H1 (cell line): ENCODE measurements around the gene TP53I13. TPM values are rescaled to one million over a fixed set of nuclear protein-coding genes. Genes with fewer than 3 reads are reported as not detected.

ENCODE experiments used
- CTCF ChIA-PET: fragments of 300-600 bp; sonication (Branson Sonifier 250); formaldehyde crosslinking; loops from one replicate; lab custom pipeline; 2021; ENCODE audit not compliant: partially characterized antibody; lab: Charles Lee
- POLR2A ChIA-PET: fragments of 300-600 bp; sonication (Branson Sonifier 250); formaldehyde crosslinking; loops from one replicate; lab custom pipeline; 2021; ENCODE audit warnings: inconsistent platforms; ENCODE audit not compliant: partially characterized antibody; lab: Charles Lee
- DNase-seq, 2 experiments: peaks; one replicate each; pipeline versions ENCODE4 v3.0.0 to v3.0.0-alpha.2; 2010 to 2022; ENCODE audit warnings: low spot score in 2 of 2, low read depth in 1 of 2, mixed read lengths in 1 of 2
- FAIRE-seq: peaks from 2 replicates; lab custom pipeline; 2011; peaks lifted over from hg19 to GRCh38; lab: Jason Lieb, UNC
- H2AFZ ChIP-seq: 2 replicates; pipeline ENCODE4 v1.8.1; 2012; ENCODE audit warnings: low read length, inconsistent platforms
- H2AK5ac ChIP-seq: 2 replicates; pipeline ENCODE4 v1.6.1; 2013; ENCODE audit warnings: low read depth, low read length
- H2BK120ac ChIP-seq: replicated peaks from 2 replicates; pipeline ENCODE3; 2013; ENCODE audit warnings: low read depth, low read length, inconsistent platforms
- H2BK12ac ChIP-seq: 2 replicates; pipeline ENCODE4 v1.6.1; 2013; ENCODE audit warnings: low read depth, low read length
- H2BK15ac ChIP-seq: 2 replicates; pipeline ENCODE4 v1.6.1; 2013; ENCODE audit warnings: low read length
- H2BK20ac ChIP-seq: 2 replicates; pipeline ENCODE4 v1.6.1; 2013; ENCODE audit warnings: low read length
- H2BK5ac ChIP-seq: 2 replicates; pipeline ENCODE4 v1.6.1; 2013; ENCODE audit warnings: low read depth, low read length
- H3K14ac ChIP-seq: 2 replicates; pipeline ENCODE4 v1.6.1; 2013; ENCODE audit warnings: inconsistent platforms; ENCODE audit not compliant: insufficient read length
- H3K18ac ChIP-seq: 2 replicates; pipeline ENCODE4 v1.6.1; 2013; ENCODE audit warnings: low read length; ENCODE audit errors: extremely low read depth
- H3K23ac ChIP-seq: 2 replicates; pipeline ENCODE4 v1.6.1; 2013; ENCODE audit warnings: inconsistent platforms; ENCODE audit not compliant: insufficient read length
- H3K23me2 ChIP-seq: 2 replicates; pipeline ENCODE4 v1.6.1; 2013; ENCODE audit warnings: low read depth, low read length
- H3K27ac ChIP-seq: 2 replicates; pipeline ENCODE4 v1.6.1; 2011; ENCODE audit warnings: low read depth, low read length, inconsistent platforms
- H3K27me3 ChIP-seq, 4 experiments: replicated peaks in 1 of 4; 1 replicate in 1 of 4; 2 replicates in 3 of 4; pipeline versions ENCODE4 v1.6.1 to v1.8.1; 2011 to 2013; ENCODE audit warnings: low read length in 3 of 4, mild to moderate bottlenecking in 3 of 4, inconsistent platforms in 2 of 4, mixed read lengths in 2 of 4, moderate library complexity in 1 of 4; ENCODE audit not compliant: control insufficient read depth in 3 of 4, insufficient read depth in 3 of 4; ENCODE audit errors: extremely low read depth in 1 of 4
- H3K36me3 ChIP-seq, 4 experiments: 2 replicates each; pipeline versions ENCODE4 v1.6.1 to v1.8.1; 2011 to 2013; ENCODE audit warnings: mild to moderate bottlenecking in 4 of 4, low read length in 3 of 4, moderate library complexity in 2 of 4, control low read depth in 1 of 4, inconsistent platforms in 1 of 4; ENCODE audit not compliant: insufficient read depth in 4 of 4, control insufficient read depth in 2 of 4
- H3K4ac ChIP-seq: replicated peaks from 2 replicates; pipeline ENCODE3; 2013; ENCODE audit warnings: low read length, low read depth, mixed read lengths, inconsistent platforms; ENCODE audit not compliant: insufficient read length
- H3K4me1 ChIP-seq, 4 experiments: replicated peaks in 1 of 4; 1 replicate in 1 of 4; 2 replicates in 3 of 4; pipeline versions ENCODE4 v1.6.1 to v1.8.1; 2011 to 2013; ENCODE audit warnings: low read length in 3 of 4, inconsistent platforms in 2 of 4, mixed read lengths in 1 of 4; ENCODE audit not compliant: insufficient read depth in 4 of 4, control insufficient read depth in 3 of 4
- H3K4me2 ChIP-seq, 2 experiments: 2 replicates each; pipeline versions ENCODE4 v1.6.1 to v1.8.1; 2011 to 2013; ENCODE audit warnings: low read depth in 2 of 2, low read length in 2 of 2, control low read depth in 1 of 2, inconsistent platforms in 1 of 2, mild to moderate bottlenecking in 1 of 2; ENCODE audit not compliant: insufficient read depth in 1 of 2
- H3K4me3 ChIP-seq, 4 experiments: fragments of 200-600, 300-600 bp in 1 of 4; sonication (generic), shearing (Covaris generic), sonication (Bioruptor Twin) in 1 of 4; 2 replicates each; pipeline versions ENCODE4 v1.5.1 to v1.8.1; 2011 to 2016; ENCODE audit warnings: low read length in 4 of 4, low read depth in 3 of 4, control low read depth in 2 of 4, inconsistent platforms in 2 of 4, mild to moderate bottlenecking in 2 of 4, mixed read lengths in 1 of 4, moderate library complexity in 1 of 4; ENCODE audit not compliant: insufficient read depth in 2 of 4; ENCODE audit errors: extremely low read depth in 1 of 4
- H3K56ac ChIP-seq: replicated peaks from 2 replicates; pipeline ENCODE3; 2013; ENCODE audit warnings: low read depth, mild to moderate bottlenecking, mixed read lengths, low read length, inconsistent platforms; ENCODE audit not compliant: insufficient read length
- H3K79me1 ChIP-seq: 2 replicates; pipeline ENCODE4 v1.6.1; 2013; ENCODE audit warnings: low read depth, low read length, control low read depth
- H3K79me2 ChIP-seq, 2 experiments: 2 replicates each; pipeline versions ENCODE4 v1.6.1 to v1.8.1; 2012 to 2013; ENCODE audit warnings: low read length in 2 of 2, mild to moderate bottlenecking in 2 of 2, inconsistent platforms in 1 of 2; ENCODE audit not compliant: insufficient read depth in 2 of 2, control insufficient read depth in 1 of 2
- H3K9ac ChIP-seq, 4 experiments: replicated peaks in 1 of 4; 1 replicate in 1 of 4; 2 replicates in 3 of 4; pipeline versions ENCODE4 v1.6.1 to v1.8.1; 2011 to 2013; ENCODE audit warnings: low read depth in 3 of 4, low read length in 3 of 4, control low read depth in 2 of 4, mild to moderate bottlenecking in 2 of 4, moderate library complexity in 2 of 4, inconsistent platforms in 1 of 4; ENCODE audit errors: extremely low read depth in 1 of 4
- H3K9me3 ChIP-seq, 2 experiments: 2 replicates each; pipeline versions ENCODE4 v1.6.1 to v1.8.1; 2012 to 2013; ENCODE audit warnings: mild to moderate bottlenecking in 2 of 2, moderate library complexity in 2 of 2, control low read depth in 1 of 2, inconsistent platforms in 1 of 2, low read depth in 1 of 2, low read length in 1 of 2, mixed read lengths in 1 of 2; ENCODE audit not compliant: insufficient read depth in 2 of 2
- H4K20me1 ChIP-seq, 2 experiments: replicated peaks in 1 of 2; 2 replicates each; pipeline versions ENCODE3 to v1.8.1; 2011 to 2013; ENCODE audit warnings: inconsistent platforms in 2 of 2, low read length in 2 of 2, mild to moderate bottlenecking in 1 of 2; ENCODE audit not compliant: insufficient read depth in 2 of 2, control insufficient read depth in 1 of 2
- H4K5ac ChIP-seq: 2 replicates; pipeline ENCODE4 v1.6.1; 2013; ENCODE audit warnings: low read length, low read depth, mixed read lengths, inconsistent platforms; ENCODE audit not compliant: insufficient read length
- H4K8ac ChIP-seq: 2 replicates; pipeline ENCODE4 v1.8.0; 2013; ENCODE audit warnings: mild to moderate bottlenecking, moderate library complexity, low read length, inconsistent platforms; ENCODE audit not compliant: insufficient read depth; ENCODE audit errors: extremely low read depth
- H4K91ac ChIP-seq: replicated peaks from 2 replicates; pipeline ENCODE3; 2013; ENCODE audit warnings: low read length, mixed read lengths, inconsistent platforms; ENCODE audit not compliant: insufficient read length
- BCL11A ChIP-seq, 2 experiments: IDR thresholded peaks; one replicate each; pipeline ENCODE4 v1.6.1; 2011; ENCODE audit warnings: low read depth in 2 of 2, low read length in 2 of 2, mild to moderate bottlenecking in 2 of 2
- WGBS, 2 experiments: shearing (Covaris generic) in 1 of 2; methylation state at CpG; one replicate each; pipeline versions ENCODE4 v1.1.6 to v1.1.7; 2013 to 2015; ENCODE audit warnings: low lambda C conversion rate in 2 of 2, mixed read lengths in 2 of 2, inconsistent platforms in 1 of 2, low coverage in 1 of 2, missing lambda C conversion rate in 1 of 2; ENCODE audit not compliant: insufficient replicate concordance in 2 of 2, insufficient coverage in 1 of 2, insufficient read length in 1 of 2; ENCODE audit errors: extremely low coverage in 1 of 2, missing lambda C conversion rate in 1 of 2; 5-methylcytosine and 5-hydroxymethylcytosine counted together
- polyA plus RNA-seq, 7 experiments: library from polyadenylated mRNA; depleted of rRNA in 3 of 7; stranded (reverse) in 5 of 7; unstranded in 2 of 7; fragments of >200 nt in 5 of 7; fragments of 200-250 nt in 2 of 7; gene quantifications; 1 replicate in 5 of 7; 2 replicates in 1 of 7; 4 replicates in 1 of 7; pipeline versions ENCODE4 v1.2.1 to v1.2.3, GENCODE V29; 2011 to 2013; ENCODE audit warnings: missing spikeins in 2 of 7, mixed read lengths in 2 of 7
- total RNA-seq: library from RNA; stranded (reverse); fragmentation: NEBNext Ultra II Directional; extraction: Animal tissue kit (Norgen Biotek cat#: 25700); gene quantifications from 2 replicates; pipeline ENCODE4 v1.2.1, GENCODE V29; 2021

The TP53I13 gene
- total and polyA plus RNA-seq, 2 of the 8 experiments (the other 6 are each of a cell fraction or from before 2014, with no cell fraction given) = 22.4 to 35.7 TPM

DNA sequence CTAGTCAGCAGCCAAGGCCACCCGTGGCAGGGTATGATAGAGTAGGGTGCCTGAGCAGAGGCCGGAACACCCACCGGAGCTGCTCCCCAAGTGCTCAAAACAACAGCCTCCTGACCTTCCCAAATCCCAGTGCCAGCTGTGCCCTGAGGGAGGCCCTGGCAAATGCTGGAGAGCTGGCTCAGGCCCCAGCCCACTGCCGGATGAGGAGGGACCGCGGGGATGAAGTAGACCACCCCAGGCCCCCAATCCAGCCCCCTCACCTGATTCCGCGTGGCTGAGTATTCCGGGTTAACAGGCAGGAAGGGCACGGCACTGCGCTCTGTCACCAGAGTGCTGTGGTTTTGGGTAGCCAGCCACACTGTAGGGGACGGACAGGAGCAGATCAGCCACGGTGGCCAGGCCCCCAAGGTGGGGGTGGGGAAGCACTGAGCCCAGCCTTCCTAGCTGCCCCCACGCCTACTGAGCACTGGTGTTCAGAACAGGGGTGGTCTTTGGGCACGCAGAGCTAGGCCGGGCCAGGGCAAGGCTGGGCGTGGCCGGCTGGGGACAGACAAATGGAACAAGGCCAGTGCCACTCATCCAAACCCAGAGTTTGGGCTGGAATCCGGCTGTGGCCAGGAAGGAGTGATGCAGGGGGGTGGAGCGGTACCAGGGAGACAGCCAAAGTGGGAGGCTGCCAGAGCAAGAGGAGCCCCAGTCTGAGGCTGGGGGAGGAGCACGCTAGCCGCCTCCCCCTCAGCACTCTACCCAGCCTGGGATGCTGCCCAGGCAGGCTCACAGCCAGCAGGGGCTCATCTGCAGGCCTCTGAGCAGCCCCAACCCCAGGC lies 9.1 kb downstream of the TP53I13 start:
- ChIA-PET CTCF (interaction anchor here (0.5 to 15.3 kb wide), 7 partner anchors 10 to 549 kb away, joined by 3 to 193 read pairs (median 11); partner anchors contain the start of genes ANKRD13B and CORO6), POLR2A (interaction anchor here (1.1 to 2.8 kb wide), 2 partner anchors 8 to 15 kb away, joined by 4 to 12 read pairs; partner anchors contain the start of gene ANKRD13B)
- Histone ChIP-seq H3K4me3 (no peak overlapping the region), H3K9ac (no peak overlapping the region), H4K8ac (no peak overlapping the region), H3K27ac (no peak overlapping the region), H3K9me3 (no peaks in the 10 kb centered on the region), H3K79me2 (no peaks in the 10 kb centered on the region), H2BK5ac (0 out of 2 replicates have a peak overlapping the region, but pooled peaks have one; percentile 2), H2BK120ac (no peak overlapping the region), H3K27me3 (0 out of 7 replicates have a peak, but pooled peaks cover 0 to 3% (median 0%) of the 10 kb centered on the region in 4 experiments), H3K4ac (no peak overlapping the region), H4K20me1 (peaks cover 0 to 6% of the 10 kb centered on the region in 2 experiments), H2BK15ac (no peak overlapping the region), H3K56ac (no peak overlapping the region), H3K4me1 (no peaks in the 10 kb centered on the region; a peak in 1 of 7 replicates), H3K4me2 (no peak overlapping the region), H3K36me3 (peaks cover 14 to 30% (median 15%) of the 10 kb centered on the region in 4 experiments; a peak in 6 of 8 replicates), H2BK20ac (no peak overlapping the region), H4K91ac (no peak overlapping the region), H3K23me2 (no peaks in the 10 kb centered on the region; the same call in 1 of the 2 replicates), H3K18ac (no peak overlapping the region), H2BK12ac (no peak overlapping the region), H3K79me1 (no peaks in the 10 kb centered on the region), H3K23ac (no peak overlapping the region), H2AK5ac (no peak overlapping the region), H4K5ac (no peak overlapping the region), H2AFZ (no peak overlapping the region), H3K14ac (no peak overlapping the region)
- no peak for FAIRE-seq
- TF ChIP-seq BCL11A (IDR thresholded peaks at IDR 0.05; ENCODE audit: low read depth in 2 of 2, low read length in 2 of 2) = no peak
- no peak for DNase-seq
- WGBS, 2 experiments = 93% methylated on average over 21 of the region's 22 CpGs; no CpG with 5 or more reads in 1 of the 2 experiments
